Measurements from ENCODE around the gene TMEM256.

The TMEM256 gene

GRCh38 chr17:7391307-7391706 lies 12.6 kb downstream of the TMEM256 start:
- H3K4me3 ChIP-seq (ENCODE audit: low read depth, low read length) = no peak overlapping the region
- no peak for TF ChIP-seq CTCF (IDR thresholded peaks at IDR 0.05; ENCODE audit: low read depth, low read length)

DNA sequence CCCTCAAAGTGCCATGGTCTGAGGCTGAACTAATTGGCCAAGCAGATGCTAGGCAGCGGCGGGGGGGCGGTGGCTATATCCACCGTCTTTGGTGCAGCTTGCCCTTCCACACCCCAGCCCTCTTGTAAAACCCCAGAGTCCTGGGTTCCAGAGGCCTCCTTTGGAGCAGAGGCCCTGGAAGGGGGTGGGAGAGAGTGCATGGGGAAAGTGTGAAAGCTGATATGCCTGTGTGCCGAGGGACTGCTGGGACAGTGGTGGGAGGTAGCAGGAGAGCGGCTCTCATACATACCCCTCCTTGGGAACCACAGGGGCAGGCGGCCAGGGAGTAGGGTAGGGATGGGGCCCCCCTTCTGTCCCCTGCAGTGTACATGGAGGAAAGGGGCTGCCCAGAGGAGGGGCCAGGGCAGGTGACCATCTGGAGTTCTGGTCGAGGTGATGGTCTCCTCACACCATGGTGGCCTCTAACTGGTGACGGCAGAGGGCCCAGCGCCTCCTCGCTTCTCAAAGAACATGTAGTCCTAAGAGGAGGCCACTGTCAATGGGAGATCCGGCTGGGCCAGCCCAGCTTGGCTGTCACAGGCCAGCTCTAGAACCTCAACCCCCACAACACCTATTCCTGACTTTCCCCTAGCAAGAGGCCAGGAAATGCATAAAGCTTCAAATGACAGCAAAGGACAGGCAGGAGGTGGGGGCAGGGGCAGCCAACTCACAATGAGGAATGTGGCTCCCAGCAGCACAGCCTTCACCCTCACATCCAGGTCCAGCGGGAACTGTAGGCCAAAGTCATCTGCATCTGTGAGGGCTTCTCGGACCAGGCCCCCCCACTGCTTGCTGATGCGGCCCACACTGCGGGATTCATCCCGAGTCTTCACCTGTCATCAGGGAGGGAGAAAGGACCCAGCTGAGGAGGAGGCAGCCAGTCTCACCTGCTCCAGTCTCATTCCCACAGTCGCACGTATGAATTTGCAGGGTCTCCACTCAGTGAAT lies 13.7 kb downstream of the TMEM256 start:
- no peak overlapping the region for H3K4me3 ChIP-seq (ENCODE audit: low read depth, low read length)
- TF ChIP-seq CTCF (IDR thresholded peaks at IDR 0.05; ENCODE audit: low read depth, low read length) = no peak

DNA sequence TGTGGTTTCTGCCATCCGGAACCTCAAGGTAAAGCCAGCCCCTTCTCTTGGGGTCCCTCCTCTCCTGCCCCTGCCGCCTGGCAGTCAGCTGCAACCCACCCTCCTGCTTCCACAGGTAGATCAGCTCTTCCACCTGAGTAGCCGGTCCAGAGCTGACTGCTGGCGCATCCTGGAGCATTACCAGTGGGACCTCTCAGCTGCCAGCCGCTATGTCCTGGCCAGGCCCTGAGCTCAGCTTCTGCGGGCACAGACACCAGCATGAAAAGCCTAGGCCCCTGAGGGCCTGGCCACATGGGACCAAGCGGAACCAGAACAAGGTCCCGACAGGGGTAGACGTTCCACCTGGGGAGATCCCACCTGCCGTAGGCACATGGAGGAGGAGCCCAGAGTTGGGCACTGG lies 15.0 kb downstream of the TMEM256 start:
- no peak for TF ChIP-seq CTCF (IDR thresholded peaks at IDR 0.05; ENCODE audit: low read depth, low read length)
- H3K4me3 ChIP-seq (ENCODE audit: low read depth, low read length) = no peak overlapping the region

GRCh38 chr17:7384489-7385081 lies 19.3 kb downstream of the TMEM256 start:
- peak overlapping the region; percentile 51 for H3K4me3 ChIP-seq (ENCODE audit: low read depth, low read length)
- TF ChIP-seq CTCF (IDR thresholded peaks at IDR 0.05; ENCODE audit: low read depth, low read length) = no peak

DNA sequence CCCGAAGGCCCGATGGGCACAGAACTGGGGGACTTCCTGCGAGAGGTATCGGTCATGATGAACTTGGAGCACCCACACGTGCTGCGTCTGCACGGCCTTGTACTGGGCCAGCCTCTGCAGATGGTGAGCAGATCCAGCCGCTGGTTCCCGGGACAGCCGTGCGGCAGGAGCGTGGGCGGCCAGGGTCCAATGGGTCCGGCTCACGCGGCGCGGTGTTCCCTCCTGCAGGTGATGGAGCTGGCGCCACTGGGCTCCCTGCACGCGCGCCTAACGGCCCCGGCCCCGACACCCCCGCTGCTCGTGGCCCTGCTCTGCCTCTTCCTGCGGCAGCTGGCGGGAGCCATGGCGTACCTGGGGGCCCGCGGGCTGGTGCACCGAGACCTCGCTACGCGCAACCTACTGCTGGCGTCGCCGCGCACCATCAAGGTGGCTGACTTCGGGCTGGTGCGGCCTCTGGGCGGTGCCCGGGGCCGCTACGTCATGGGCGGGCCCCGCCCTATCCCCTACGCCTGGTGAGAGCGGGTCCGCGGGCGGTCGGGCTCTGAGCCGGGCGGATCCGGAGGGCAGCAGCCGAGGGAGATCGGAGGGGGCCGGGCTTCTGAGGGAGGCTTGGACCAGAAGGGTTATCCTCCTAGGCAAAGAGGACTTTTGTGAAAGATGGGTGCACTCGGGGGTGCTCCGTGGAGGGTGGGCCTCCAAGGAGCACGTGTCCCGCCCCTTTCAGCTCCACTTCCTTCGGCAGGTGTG lies 20.0 kb downstream of the TMEM256 start:
- peak overlapping the region; percentile 51 for H3K4me3 ChIP-seq (ENCODE audit: low read depth, low read length)
- no peak for TF ChIP-seq CTCF (IDR thresholded peaks at IDR 0.05; ENCODE audit: low read depth, low read length)

DNA sequence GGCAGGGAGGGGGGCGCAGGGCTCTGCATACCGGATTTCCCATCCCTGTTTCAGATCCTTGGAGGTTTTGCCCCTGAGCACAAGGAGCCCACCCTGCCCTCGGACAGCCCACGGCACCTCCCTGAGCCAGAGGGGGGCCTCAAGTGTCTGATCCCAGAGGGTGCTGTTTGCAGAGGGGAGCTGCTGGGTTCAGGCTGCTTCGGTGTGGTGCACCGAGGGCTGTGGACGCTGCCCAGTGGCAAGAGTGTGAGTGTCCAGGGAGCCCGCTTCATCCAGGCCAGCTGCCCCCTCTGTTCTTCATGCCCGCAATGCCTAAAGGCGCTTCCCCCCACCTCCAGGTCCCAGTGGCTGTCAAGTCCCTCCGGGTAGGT lies 20.5 kb downstream of the TMEM256 start:
- H3K4me3 ChIP-seq (ENCODE audit: low read depth, low read length) = no peak overlapping the region
- no peak for TF ChIP-seq CTCF (IDR thresholded peaks at IDR 0.05; ENCODE audit: low read depth, low read length)

Data from WI38 (cell line).